HG03354 (cell line): ENCODE data around the gene RIMBP2.

ENCODE experiments used
- ATAC-seq: cut with Tn5 transposase; IDR thresholded peaks from one replicate; pipeline ENCODE4 v1.9.1; 2021; ENCODE audit warnings: mild to moderate bottlenecking; ENCODE audit not compliant: unreplicated experiment, poor library complexity, severe bottlenecking

The RIMBP2 gene

GRCh38 chr12:130461839-130462557 is 254.1 kb downstream of the RIMBP2 start:
- ATAC-seq, result no peak

- no peak for ATAC-seq
These were observed 254.7 kb downstream of the RIMBP2 start for GRCh38 chr12:130461447-130461815.

GRCh38 chr12:130460611-130461446 is 255.3 kb downstream of the RIMBP2 start:
- no peak for ATAC-seq

- ATAC-seq, result no peak
These were observed 256.2 kb downstream of the RIMBP2 start for GRCh38 chr12:130459916-130460315.

GRCh38 chr12:130458341-130458740 is 257.8 kb downstream of the RIMBP2 start:
- ATAC-seq, result no peak

- no peak for ATAC-seq
These were observed 258.9 kb downstream of the RIMBP2 start for GRCh38 chr12:130457215-130457614.

GRCh38 chr12:130456375-130457199 is 259.5 kb downstream of the RIMBP2 start:
- ATAC-seq, result no peak

GRCh38 chr12:130455161-130455560 is 260.9 kb downstream of the RIMBP2 start:
- no peak for ATAC-seq

- no peak for ATAC-seq
These were observed 261.8 kb downstream of the RIMBP2 start for GRCh38 chr12:130454296-130454695.

- ATAC-seq, result no peak
These were observed 263.6 kb downstream of the RIMBP2 start for GRCh38 chr12:130452546-130452945.

- no peak for ATAC-seq
These were observed 264.8 kb downstream of the RIMBP2 start for GRCh38 chr12:130451001-130451930.

GRCh38 chr12:130449291-130449690 is 266.8 kb downstream of the RIMBP2 start:
- ATAC-seq, result no peak

- ATAC-seq, result no peak
These were observed 267.9 kb downstream of the RIMBP2 start for GRCh38 chr12:130448044-130448821.

GRCh38 chr12:130447655-130447965 is 268.5 kb downstream of the RIMBP2 start:
- ATAC-seq, result no peak

- ATAC-seq, result no peak
These were observed 269.0 kb downstream of the RIMBP2 start for GRCh38 chr12:130446846-130447654.

GRCh38 chr12:130444986-130445385 is 271.1 kb downstream of the RIMBP2 start:
- no peak for ATAC-seq

GRCh38 chr12:130444061-130444460 is 272.0 kb downstream of the RIMBP2 start:
- no peak for ATAC-seq
